D721Med (cell line): ENCODE data around the gene CD27.
A peak's percentile ranks its signal among the peaks of the same experiment; 100 is the strongest.
"Not testable (repeated sequence)": the region's sequence is repeated elsewhere in the genome, so short reads cannot be mapped to it uniquely, and the experiment has no call there.

Source experiments
- DNase-seq: peaks from one replicate; pipeline ENCODE4 v3.0.0; 2011; ENCODE audit warnings: low spot score; ENCODE audit not compliant: insufficient read length
- FAIRE-seq: peaks from 2 replicates; lab custom pipeline; 2011; peaks lifted over from hg19 to GRCh38; lab: Jason Lieb, UNC
- CTCF ChIP-seq: IDR thresholded peaks from 2 replicates; pipeline ENCODE4 v1.5.1; 2012; ENCODE audit warnings: mild to moderate bottlenecking, control low read depth; ENCODE audit not compliant: insufficient read depth; ENCODE audit errors: missing control alignments

CD27 gene

GRCh38 chr12:6468283-6468575 lies 23.5 kb downstream of the CD27 start:
- TF ChIP-seq CTCF, result no peak
- FAIRE-seq (no peak), DNase-seq (no peak)

- TF ChIP-seq CTCF, result no peak
- DNase-seq, result no peak
- FAIRE-seq, result no peak
Measured at GRCh38 chr12:6469092-6469491, 24.3 kb downstream of the CD27 start.

GRCh38 chr12:6469609-6470374 lies 25.0 kb downstream of the CD27 start:
- FAIRE-seq (no peak), DNase-seq (no peak)
- no peak for TF ChIP-seq CTCF

- FAIRE-seq (no peak), DNase-seq (peak; percentile 97)
- no peak for TF ChIP-seq CTCF
Measured at GRCh38 chr12:6470375-6471163, 25.8 kb downstream of the CD27 start, which contains the start of gene VAMP1. Gene VAMP1 (minus strand): TSS chr12:6470677. CDS start chr12:6470531, 146 bp downstream.

GRCh38 chr12:6471989-6472360 lies 27.2 kb downstream of the CD27 start:
- no peak for DNase-seq
- no peak for TF ChIP-seq CTCF

GRCh38 chr12:6472491-6472890 lies 27.7 kb downstream of the CD27 start:
- FAIRE-seq (no peak), DNase-seq (no peak)
- no peak for TF ChIP-seq CTCF

More at GRCh38 chr12:6471989-6472360, 27.2 kb downstream of the CD27 start:
- no peak for FAIRE-seq

- FAIRE-seq, result not testable (repeated sequence)
Measured at GRCh38 chr12:6475233-6475975, 30.6 kb downstream of the CD27 start.

More at GRCh38 chr12:6475233-6475975, 30.6 kb downstream of the CD27 start:
- DNase-seq, result not testable (repeated sequence)
